ENCODE measurements around the gene CALHM3. TPM values are rescaled to one million over a fixed set of nuclear protein-coding genes. Genes with fewer than 3 reads are reported as not detected.

The CALHM3 gene
- total and polyA plus RNA-seq, 2 of the 13 experiments (the other 11 are each of a cell fraction or from before 2014, with no cell fraction given), result not detected

- TF ChIP-seq SOX5 (CRISPR knock-in tag; IDR thresholded peaks at IDR 0.05; ENCODE audit: borderline replicate concordance), result peak; percentile 94
- no peak for TF ChIP-seq PHF20 (CRISPR knock-in tag; IDR thresholded peaks at IDR 0.05)
- TF ChIP-seq ZNF24 (IDR thresholded peaks at IDR 0.05), result no peak
- TF ChIP-seq ETV5 (CRISPR knock-in tag; IDR thresholded peaks at IDR 0.05; ENCODE audit: borderline replicate concordance), result peak; percentile 43; the same call in 1 of the 2 replicates
- TF ChIP-seq PRMT3 (CRISPR knock-in tag; IDR thresholded peaks at IDR 0.05; ENCODE audit: borderline replicate concordance, low read depth), result no peak
- no peak for TF ChIP-seq POLR2AphosphoS5 (IDR thresholded peaks at IDR 0.05; ENCODE audit: low read depth, low read length)
- TF ChIP-seq NFRKB (IDR thresholded peaks at IDR 0.05), result no peak
- TF ChIP-seq ATF3 (CRISPR knock-in tag; IDR thresholded peaks at IDR 0.05), result peak; percentile 89
- no peak for TF ChIP-seq RORA (CRISPR knock-in tag; IDR thresholded peaks at IDR 0.05)
- TF ChIP-seq TBX3 (IDR thresholded peaks at IDR 0.05; ENCODE audit: borderline replicate concordance), result peak; percentile 82; the same call in 1 of the 2 replicates
- 0 out of 2 replicates have a peak, but pooled peaks have one; percentile 13 for TF ChIP-seq CREM (IDR thresholded peaks at IDR 0.05)
- TF ChIP-seq CREM (CRISPR knock-in tag; IDR thresholded peaks at IDR 0.05), result no peak
- TF ChIP-seq ZNF549 (CRISPR knock-in tag; IDR thresholded peaks at IDR 0.05), result no peak
- TF ChIP-seq ZNF501 (CRISPR knock-in tag; IDR thresholded peaks at IDR 0.05), result peak; percentile 50; the same call in 1 of the 2 replicates
- TF ChIP-seq KLF15 (CRISPR knock-in tag; IDR thresholded peaks at IDR 0.05; ENCODE audit: borderline replicate concordance), result no peak
- TF ChIP-seq ZNF580 (CRISPR knock-in tag; IDR thresholded peaks at IDR 0.05; ENCODE audit: borderline replicate concordance, low read depth), result no peak
- TF ChIP-seq, protein P1, sequence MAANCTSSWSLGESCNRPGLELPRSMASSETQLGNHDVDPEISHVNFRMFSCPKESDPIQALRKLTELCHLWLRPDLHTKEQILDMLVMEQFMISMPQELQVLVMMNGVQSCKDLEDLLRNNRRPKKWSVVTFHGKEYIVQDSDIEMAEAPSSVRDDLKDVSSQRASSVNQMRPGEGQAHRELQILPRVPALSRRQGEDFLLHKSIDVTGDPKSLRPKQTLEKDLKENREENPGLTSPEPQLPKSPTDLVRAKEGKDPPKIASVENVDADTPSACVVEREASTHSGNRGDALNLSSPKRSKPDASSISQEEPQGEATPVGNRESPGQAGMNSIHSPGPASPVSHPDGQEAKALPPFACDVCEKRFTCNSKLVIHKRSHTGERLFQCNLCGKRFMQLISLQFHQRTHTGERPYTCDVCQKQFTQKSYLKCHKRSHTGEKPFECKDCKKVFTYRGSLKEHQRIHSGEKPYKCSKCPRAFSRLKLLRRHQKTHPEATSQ (CRISPR knock-in tag; IDR thresholded peaks at IDR 0.05; ENCODE audit: borderline replicate concordance), result no peak
- TF ChIP-seq, protein P2, sequence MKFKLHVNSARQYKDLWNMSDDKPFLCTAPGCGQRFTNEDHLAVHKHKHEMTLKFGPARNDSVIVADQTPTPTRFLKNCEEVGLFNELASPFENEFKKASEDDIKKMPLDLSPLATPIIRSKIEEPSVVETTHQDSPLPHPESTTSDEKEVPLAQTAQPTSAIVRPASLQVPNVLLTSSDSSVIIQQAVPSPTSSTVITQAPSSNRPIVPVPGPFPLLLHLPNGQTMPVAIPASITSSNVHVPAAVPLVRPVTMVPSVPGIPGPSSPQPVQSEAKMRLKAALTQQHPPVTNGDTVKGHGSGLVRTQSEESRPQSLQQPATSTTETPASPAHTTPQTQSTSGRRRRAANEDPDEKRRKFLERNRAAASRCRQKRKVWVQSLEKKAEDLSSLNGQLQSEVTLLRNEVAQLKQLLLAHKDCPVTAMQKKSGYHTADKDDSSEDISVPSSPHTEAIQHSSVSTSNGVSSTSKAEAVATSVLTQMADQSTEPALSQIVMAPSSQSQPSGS (CRISPR knock-in tag; IDR thresholded peaks at IDR 0.05), result peak; percentile 33; the same call in 1 of the 2 replicates
- TF ChIP-seq ZNF557 (CRISPR knock-in tag; IDR thresholded peaks at IDR 0.05), result no peak
- no peak for TF ChIP-seq RFXANK (CRISPR knock-in tag; IDR thresholded peaks at IDR 0.05)
- no peak for TF ChIP-seq ZNF644 (CRISPR knock-in tag; IDR thresholded peaks at IDR 0.05; ENCODE audit: low read depth)
- peak; percentile 11; the same call in 1 of the 2 replicates for TF ChIP-seq NR2F6 (IDR thresholded peaks at IDR 0.05)
- TF ChIP-seq NR2F6 (CRISPR knock-in tag; IDR thresholded peaks at IDR 0.05), result peak; percentile 70
- 0 out of 2 replicates have a peak, but pooled peaks have one; percentile 32 for TF ChIP-seq ZGPAT (CRISPR knock-in tag; IDR thresholded peaks at IDR 0.05)
- peak; percentile 49; the same call in 1 of the 2 replicates for TF ChIP-seq SALL2 (CRISPR knock-in tag; IDR thresholded peaks at IDR 0.05)
- peak; percentile 92 for TF ChIP-seq JUND (CRISPR knock-in tag; IDR thresholded peaks at IDR 0.05)
- TF ChIP-seq NAIF1 (CRISPR knock-in tag; IDR thresholded peaks at IDR 0.05; ENCODE audit: borderline replicate concordance), result no peak
- peak; percentile 68 for TF ChIP-seq MED1 (CRISPR knock-in tag; IDR thresholded peaks at IDR 0.05)
- no peak for TF ChIP-seq CBX2 (IDR thresholded peaks at IDR 0.05; ENCODE audit: low read depth, low read length)
- no peak for TF ChIP-seq CBX2 (CRISPR knock-in tag; IDR thresholded peaks at IDR 0.05; ENCODE audit: low read depth)
Observed at GRCh38 chr10:103504181-103504783, 25.2 kb upstream of the CALHM3 start (continued).
